Testis (tissue), 2 donors: ENCODE data around the gene OXCT1.

Source experiments
- CTCF ChIP-seq, 3 experiments: fragments of 450-650 bp in 2 of 3; fragments of 200-600 bp in 1 of 3; sonication (generic) in 1 of 3; IDR thresholded peaks; one replicate each; pipeline ENCODE4 v1.5.1; 2016 to 2019; ENCODE audit warnings: antibody characterized with exemption in 3 of 3, mild to moderate bottlenecking in 2 of 3, moderate library complexity in 1 of 3
- POLR2A ChIP-seq: fragments of 450-650 bp; IDR thresholded peaks from one replicate; pipeline ENCODE4 v1.6.1; 2017; ENCODE audit warnings: antibody characterized with exemption, mild to moderate bottlenecking, moderate library complexity

GRCh38 chr5:41795125-41795524, 75.1 kb downstream of the OXCT1 start:
- TF ChIP-seq CTCF (IDR thresholded peaks at IDR 0.05), result no peak
- TF ChIP-seq POLR2A, result no peak
